GM20000 (cell line): ENCODE measurements around the gene CRYBG2.
"Not testable (repeated sequence)": the region's sequence is repeated elsewhere in the genome, so short reads cannot be mapped to it uniquely, and the experiment has no call there.

Experiments
- DNase-seq: peaks from one replicate; pipeline ENCODE4 v3.0.0; 2012; ENCODE audit warnings: low spot score
- TF ChIP-seq, protein P1 (sequence below): IDR thresholded peaks from 2 replicates; pipeline ENCODE4 v1.5.1; 2012; ENCODE audit warnings: mild to moderate bottlenecking, control low read depth; ENCODE audit errors: extremely low read depth, missing control alignments

Gene CRYBG2

DNA sequence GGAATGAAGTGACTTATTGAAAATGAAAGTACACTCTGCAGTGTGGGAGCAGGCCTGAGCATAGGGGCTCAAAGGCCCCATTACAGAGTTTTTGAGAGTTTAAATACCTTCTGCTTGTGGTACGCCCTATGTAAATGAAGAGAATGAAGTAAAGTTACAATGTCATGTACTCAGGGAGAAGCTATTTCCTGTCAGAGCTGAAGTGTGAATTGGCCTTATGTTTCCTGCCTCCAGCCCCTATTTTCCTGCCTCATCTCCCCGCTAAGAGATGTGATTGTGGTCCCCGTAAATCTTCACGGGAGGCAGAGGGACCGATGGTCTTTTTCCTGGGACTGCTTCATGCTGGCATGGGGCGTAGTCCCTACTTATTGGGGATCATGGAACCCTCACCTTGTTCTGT, 21.2 kb upstream of the CRYBG2 start:
- TF ChIP-seq, protein P1, sequence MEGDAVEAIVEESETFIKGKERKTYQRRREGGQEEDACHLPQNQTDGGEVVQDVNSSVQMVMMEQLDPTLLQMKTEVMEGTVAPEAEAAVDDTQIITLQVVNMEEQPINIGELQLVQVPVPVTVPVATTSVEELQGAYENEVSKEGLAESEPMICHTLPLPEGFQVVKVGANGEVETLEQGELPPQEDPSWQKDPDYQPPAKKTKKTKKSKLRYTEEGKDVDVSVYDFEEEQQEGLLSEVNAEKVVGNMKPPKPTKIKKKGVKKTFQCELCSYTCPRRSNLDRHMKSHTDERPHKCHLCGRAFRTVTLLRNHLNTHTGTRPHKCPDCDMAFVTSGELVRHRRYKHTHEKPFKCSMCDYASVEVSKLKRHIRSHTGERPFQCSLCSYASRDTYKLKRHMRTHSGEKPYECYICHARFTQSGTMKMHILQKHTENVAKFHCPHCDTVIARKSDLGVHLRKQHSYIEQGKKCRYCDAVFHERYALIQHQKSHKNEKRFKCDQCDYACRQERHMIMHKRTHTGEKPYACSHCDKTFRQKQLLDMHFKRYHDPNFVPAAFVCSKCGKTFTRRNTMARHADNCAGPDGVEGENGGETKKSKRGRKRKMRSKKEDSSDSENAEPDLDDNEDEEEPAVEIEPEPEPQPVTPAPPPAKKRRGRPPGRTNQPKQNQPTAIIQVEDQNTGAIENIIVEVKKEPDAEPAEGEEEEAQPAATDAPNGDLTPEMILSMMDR: no peak
- no peak for DNase-seq

DNA sequence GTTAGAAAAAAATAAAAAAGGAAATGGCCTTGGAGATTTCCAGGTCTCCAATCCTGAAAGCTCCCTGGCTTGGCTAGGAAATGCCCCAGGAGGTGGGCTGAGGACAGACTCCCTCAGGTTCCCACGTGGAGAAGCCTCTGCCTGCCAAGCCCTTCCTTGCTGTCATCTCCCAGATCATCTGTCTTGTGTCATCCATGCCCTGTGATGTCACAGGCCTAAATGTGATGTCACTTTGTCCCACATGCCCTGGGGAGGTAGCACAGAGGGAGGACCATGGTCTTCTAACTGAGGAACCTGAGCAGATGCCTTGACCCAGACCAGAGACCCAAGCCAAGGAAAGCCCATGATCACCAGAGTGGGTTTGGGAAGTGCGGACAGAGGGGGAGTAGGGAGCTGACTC, 20.4 kb upstream of the CRYBG2 start:
- DNase-seq: not testable (repeated sequence)

DNA sequence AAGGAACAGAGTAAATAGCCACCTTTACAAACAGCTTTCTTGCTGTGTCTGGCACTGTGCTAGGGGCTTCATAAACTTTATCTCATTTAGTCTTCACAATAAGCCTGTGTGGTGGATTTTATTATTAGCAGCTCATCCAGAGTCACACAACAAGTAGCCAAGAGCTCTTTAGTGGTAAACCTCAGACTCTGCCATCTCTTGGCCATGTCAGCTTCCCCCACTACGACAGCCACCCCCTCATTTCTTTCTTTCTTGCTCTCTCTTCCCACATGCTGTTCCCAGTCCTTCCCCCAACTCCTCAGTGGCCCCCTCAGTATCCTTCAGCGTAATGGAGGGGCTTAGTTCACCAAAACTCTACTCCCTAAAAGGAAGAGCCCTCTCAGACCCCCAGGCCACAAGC, 19.9 kb upstream of the CRYBG2 start:
- TF ChIP-seq, protein P1: no peak
- DNase-seq: no peak

DNA sequence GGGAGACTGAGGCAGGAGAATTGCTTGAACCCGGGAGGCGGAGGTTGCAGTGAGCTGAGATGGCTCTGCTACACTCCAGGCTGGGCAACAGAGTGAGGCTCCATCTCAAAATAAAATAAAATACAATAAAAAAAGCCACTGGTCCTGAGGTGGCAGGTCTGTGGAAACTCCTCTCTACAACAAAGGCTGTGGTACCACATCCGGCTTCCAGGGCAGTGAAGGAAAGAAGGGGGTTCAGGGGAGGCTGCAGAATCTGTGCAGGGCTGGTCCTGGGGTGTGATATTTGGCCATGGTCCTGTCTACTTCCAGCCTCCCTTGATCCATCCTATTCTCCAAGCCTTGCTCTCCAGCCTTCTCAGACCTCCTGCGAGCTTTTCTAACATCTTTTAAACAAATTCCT, 19.4 kb upstream of the CRYBG2 start:
- DNase-seq: no peak
- TF ChIP-seq, protein P1: no peak

DNA sequence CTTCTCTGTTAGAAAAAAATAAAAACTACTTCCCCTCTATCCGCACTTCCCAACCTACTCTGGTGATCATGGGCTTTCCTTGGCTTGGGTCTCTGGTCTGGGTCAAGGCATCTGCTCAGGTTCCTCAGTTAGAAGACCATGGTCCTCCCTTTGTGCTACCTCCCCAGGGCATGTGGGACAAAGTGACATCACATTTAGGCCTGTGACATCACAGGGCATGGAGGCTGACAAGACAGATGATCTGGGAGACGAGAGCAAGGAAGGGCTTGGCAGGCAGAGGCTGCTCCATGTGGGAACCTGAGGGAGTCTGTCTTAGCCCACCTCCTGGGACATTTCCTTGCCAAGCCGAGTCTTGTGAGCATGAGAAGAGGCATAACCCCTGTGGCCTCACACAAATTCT, 18.7 kb upstream of the CRYBG2 start, which contains the start of gene ZNF683:
Gene ZNF683, minus strand, starts transcription at position 140 of the 400 bp plus-strand sequence. CDS start 4,179 bp downstream, outside the sequence.
- not testable (repeated sequence) for DNase-seq

DNA sequence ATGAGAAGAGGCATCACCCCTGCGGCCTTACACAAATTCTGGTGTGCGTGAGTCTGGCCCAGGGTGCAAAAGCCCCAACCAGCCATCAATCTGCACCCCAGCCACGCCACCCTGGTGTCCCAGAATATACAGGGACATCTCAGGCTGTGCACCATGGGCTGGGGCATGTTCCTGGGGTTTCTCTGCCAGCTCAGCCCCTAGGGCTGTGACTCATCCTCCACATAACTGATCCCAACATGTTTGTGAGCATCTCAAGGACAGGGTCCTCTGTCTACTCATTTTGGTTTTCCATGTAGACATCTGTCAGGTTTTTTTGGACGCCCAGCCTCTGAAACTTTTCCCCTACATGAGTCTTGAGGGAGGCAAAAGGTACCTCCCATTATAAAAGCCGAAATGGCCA, 18.1 kb upstream of the CRYBG2 start:
- DNase-seq: no peak
- TF ChIP-seq, protein P1: no peak

DNA sequence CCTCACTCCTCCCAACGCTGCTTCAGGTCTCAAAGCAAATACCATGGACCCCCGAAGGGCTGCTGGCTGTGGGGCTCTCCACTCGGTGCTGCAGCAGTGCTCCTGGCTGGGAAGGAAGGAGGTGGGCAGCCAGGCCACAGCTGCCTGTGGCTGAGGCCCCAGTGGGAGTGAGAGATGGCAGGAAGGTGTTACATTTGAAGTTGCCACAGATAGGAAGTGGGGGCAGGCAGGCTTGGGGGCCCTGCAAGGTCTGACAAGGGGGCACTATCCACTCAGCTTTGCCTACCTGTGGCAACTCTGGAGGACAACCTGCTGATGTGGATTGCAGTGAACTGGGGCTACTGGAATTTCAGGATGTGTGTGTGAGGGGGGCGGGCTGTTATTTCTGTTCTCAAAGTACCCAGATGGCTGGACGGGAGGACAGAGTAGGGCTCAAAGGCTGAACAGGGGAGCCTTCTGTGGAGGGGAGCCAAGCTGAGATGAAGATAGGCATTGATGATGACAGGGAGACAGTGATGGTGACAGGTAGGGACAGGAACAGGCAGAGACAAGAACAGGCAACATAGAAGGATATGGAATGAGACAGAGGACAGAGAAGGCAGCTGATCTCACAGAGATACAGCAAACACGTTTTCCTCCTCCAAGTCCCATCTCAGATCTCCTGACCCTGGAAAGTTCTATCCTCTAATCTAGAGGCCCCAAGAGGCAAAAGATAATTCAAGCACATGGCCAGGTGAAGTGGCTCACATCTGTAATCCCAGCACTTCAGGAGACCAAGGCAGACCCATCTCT, 16.9 kb upstream of the CRYBG2 start:
- no peak for DNase-seq
- TF ChIP-seq, protein P1: no peak

DNA sequence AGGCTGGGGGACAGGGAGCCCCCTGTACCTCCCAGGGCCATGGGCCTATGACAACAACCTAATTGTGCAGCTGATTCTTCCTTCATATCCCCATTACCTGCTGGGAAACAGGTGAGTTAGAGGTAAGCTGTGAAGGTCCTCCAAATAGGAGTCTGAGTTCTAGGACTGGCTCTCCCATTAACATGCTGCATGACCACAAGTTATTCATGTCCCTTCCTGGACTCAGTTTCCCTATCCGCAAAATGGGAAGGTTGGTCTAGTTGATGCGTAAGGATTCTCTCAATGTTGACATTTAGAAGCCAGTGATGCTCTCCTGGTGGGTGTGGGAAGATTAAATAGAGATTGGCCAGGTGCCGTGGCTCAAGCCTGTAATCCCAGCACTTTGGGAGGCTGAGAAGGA, 14.6 kb upstream of the CRYBG2 start:
- DNase-seq: no peak
- TF ChIP-seq, protein P1: no peak
